ENCODE measurements around the gene KARS1.

KARS1 gene

GRCh38 chr16:75647492-75648264 lies at the start of gene KARS1, which contains the start of gene TERF2IP:
KARS1 (minus strand) TSS chr16:75647665; CDS start chr16:75647639, 26 bp downstream.
TERF2IP (plus strand) TSS chr16:75647773; CDS start chr16:75647883, 110 bp downstream.
- DNase-seq (ENCODE audit: low read depth in 1 of 2, low spot score in 1 of 2), result peak; percentile 89 to 90

DNA sequence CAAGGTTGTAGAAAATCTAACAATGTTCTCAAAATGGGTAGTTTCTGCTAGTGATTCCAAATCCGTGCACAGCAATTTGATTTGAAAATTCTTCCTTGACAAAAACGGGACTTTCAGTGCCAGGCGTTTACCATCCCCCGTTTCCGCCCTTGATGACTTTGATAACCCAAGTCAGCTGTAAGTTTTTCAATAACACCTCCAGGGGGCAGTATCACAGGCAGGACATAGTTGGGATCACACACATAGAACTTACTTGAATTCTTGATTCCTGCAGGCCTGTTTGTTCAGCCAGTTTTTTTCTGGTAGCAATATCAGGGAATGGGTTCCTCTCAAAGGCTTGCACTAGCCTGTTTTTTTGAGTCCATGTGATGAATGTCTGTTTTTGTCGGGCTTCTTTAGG lies 48.2 kb upstream of the KARS1 start:
- DNase-seq (ENCODE audit: low read depth in 1 of 2, low spot score in 1 of 2), result no peak

DNA sequence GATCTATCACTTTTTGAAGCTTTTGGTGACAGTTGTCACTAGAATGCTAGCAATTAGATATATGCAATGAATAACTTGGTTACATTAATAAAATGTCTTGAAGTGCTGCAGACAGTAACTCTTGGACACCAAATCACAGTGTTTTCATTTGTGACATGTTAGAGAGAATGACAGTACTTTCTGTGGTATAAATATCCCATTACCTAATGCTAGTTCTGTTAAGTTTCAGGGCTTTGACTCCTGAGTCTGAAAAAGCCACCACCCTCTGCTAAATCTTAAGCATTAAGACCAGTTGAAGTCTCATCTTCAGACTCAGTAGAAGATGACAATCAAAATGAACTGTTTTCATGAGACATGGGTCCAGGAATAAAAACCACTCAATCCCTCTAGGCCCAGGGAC lies 39.9 kb upstream of the KARS1 start:
- DNase-seq (ENCODE audit: low read depth in 1 of 2, low spot score in 1 of 2), result no peak

- DNase-seq (ENCODE audit: low read depth in 1 of 2, low spot score in 1 of 2), result no peak
These were observed 34.8 kb upstream of the KARS1 start for GRCh38 chr16:75682308-75682707.

GRCh38 chr16:75679366-75679765 lies 31.9 kb upstream of the KARS1 start:
- DNase-seq (ENCODE audit: low read depth in 1 of 2, low spot score in 1 of 2), result no peak

- no peak for DNase-seq (ENCODE audit: low read depth in 1 of 2, low spot score in 1 of 2)
These were observed 29.4 kb upstream of the KARS1 start, which contains the start of gene CPHXL2 for GRCh38 chr16:75676909-75677308. CPHXL2 (minus strand) TSS chr16:75677009; CDS start chr16:75676999, 10 bp downstream.

GRCh38 chr16:75667503-75667902 lies 20.0 kb upstream of the KARS1 start:
- no peak for DNase-seq (ENCODE audit: low read depth in 1 of 2, low spot score in 1 of 2)

- DNase-seq (ENCODE audit: low read depth in 1 of 2, low spot score in 1 of 2), result no peak
These were observed 13.3 kb upstream of the KARS1 start for GRCh38 chr16:75660726-75661302.

DNA sequence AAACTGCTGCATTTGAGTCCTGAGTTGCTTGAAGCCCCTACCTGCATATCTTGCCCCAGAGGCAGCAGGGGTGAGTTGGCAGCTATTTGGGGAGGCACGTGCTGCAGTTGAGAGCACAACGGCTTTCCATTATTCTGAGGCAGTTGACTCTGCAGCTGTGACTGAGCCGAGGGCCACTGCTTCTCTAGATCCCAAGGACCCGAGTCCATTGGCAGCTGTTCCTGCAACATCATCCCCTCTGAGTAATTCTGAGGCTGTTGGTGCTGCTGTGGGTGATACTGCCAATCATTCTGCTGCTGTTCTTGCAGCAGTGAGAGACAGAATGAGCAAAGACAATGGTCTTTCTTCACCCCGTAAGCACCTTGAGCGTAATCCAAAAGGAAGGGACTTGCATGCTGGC lies 12.9 kb upstream of the KARS1 start:
- no peak for DNase-seq (ENCODE audit: low read depth in 1 of 2, low spot score in 1 of 2)

DNA sequence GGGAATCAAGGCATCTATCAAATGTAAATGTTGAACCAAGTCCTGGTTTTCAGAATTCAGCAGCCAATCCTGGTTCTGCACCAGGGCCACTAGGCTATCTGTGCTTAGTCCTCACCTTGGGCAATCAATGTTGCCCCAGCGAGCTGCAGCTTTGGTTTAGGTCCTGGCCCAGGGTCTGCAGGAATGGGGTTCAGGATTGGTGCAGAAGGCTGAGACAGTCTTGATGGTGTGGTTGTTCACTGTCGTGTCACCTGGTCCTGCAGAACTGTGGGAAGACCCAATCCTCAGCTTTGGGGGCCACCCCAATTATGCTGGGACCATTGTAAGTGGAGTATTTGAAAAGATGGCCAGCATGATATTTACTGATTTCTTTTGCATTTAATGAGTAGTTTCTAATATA lies 10.7 kb upstream of the KARS1 start:
- no peak for DNase-seq (ENCODE audit: low read depth in 1 of 2, low spot score in 1 of 2)

DNA sequence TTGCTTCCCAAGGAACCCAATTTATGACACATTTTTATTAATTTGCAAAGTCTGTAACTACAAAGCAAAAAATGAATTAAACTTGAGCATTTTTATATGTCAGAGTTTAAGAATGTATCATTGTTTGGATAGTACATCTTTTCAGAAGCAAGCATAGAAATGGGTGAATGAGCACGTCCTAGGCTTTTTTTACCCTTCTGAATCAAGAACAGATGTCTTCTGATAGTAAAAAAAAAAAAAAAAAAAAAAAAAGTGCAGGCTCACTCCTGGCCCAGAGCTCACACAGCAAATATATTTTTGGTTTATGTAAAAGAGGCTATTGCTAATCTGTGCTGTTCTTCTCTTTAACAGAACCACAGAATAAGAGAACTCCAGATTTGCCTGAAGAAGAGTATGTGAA lies 6.5 kb upstream of the KARS1 start:
- no peak for DNase-seq (ENCODE audit: low read depth in 1 of 2, low spot score in 1 of 2)

DNA sequence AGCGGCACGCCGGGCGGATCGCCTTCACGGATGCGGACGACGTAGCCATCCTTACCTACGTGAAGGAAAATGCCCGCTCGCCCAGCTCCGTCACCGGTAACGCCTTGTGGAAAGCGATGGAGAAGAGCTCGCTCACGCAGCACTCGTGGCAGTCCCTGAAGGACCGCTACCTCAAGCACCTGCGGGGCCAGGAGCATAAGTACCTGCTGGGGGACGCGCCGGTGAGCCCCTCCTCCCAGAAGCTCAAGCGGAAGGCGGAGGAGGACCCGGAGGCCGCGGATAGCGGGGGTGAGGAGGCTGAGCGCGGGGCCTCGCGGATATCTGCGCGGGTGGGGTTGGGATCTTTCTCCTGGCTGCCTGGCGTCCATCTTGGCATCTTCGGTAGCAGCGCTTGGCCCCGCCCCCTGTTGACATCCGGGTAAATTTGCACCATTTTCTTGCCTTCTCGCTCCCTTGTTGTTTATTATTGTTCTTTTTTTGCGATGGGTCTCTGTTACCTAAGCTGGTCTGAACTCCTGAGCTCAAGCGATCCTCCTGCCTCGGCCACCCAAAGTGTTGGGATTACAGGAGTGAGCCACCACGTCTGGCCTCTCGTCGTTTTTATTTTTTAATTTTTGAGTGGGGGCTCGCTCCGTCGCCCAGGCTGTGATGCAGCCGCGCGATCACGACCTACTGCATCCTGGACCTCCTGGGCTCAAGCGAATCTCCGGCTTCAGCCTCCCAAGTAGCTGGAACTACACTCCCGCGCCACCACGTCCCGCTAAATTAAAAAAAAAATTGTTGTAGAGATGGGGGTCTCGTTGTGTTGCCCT lies 1.0 kb upstream of the KARS1 start:
- peak; percentile 68 to 78 for DNase-seq (ENCODE audit: low read depth in 1 of 2, low spot score in 1 of 2)

- no peak for DNase-seq (ENCODE audit: low read depth in 1 of 2, low spot score in 1 of 2)
These were observed 363 bp downstream of the KARS1 start for GRCh38 chr16:75647112-75647491.

GRCh38 chr16:75644240-75645012 lies 3.0 kb downstream of the KARS1 start:
- no peak for DNase-seq (ENCODE audit: low read depth in 1 of 2, low spot score in 1 of 2)

DNA sequence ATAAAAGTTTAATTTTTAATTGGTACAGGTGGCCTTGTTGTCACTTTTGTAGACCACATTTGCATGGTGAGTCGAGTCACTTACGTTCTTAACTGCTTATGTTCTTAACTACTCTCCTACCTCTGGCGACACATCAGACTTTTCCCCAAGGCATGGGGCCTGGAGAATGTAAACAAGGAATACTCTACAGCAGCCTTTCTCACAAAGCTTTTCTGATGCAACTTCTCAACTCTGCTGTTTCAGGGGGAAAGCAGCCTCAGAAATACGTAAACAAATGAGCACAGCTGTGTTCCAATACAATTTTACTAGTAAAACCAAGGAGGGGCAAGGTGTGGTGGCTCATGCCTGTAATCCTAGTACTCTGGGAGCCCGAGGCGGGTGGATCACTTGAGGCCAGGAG lies 6.9 kb downstream of the KARS1 start:
- no peak for DNase-seq (ENCODE audit: low read depth in 1 of 2, low spot score in 1 of 2)

- DNase-seq (ENCODE audit: low read depth in 1 of 2, low spot score in 1 of 2), result no peak
These were observed 12.4 kb downstream of the KARS1 start for GRCh38 chr16:75635036-75635435.

- DNase-seq (ENCODE audit: low read depth in 1 of 2, low spot score in 1 of 2), result no peak
These were observed 14.6 kb downstream of the KARS1 start for GRCh38 chr16:75632857-75633256.

- no peak for DNase-seq (ENCODE audit: low read depth in 1 of 2, low spot score in 1 of 2)
These were observed 17.4 kb downstream of the KARS1 start for GRCh38 chr16:75630052-75630451.

DNA sequence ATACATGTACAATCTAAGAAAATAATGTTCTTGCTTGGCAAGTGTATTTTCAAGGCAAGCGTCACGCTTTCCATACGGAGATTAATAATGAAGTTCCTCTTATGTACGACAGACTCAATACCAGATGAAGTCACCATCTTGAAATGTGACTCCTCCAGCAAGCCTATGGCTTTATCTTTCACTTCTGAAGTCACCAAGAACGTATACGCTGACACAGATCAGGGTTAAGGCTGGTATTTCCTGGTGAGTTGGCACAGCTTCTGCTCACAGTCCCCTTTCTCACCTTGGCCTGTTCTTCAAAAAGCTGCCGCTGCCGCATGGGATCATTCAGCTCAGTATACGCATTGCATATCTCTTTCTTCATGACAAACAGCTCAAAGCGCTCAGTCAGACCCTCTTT lies 18.3 kb downstream of the KARS1 start:
- DNase-seq (ENCODE audit: low read depth in 1 of 2, low spot score in 1 of 2), result no peak

DNA sequence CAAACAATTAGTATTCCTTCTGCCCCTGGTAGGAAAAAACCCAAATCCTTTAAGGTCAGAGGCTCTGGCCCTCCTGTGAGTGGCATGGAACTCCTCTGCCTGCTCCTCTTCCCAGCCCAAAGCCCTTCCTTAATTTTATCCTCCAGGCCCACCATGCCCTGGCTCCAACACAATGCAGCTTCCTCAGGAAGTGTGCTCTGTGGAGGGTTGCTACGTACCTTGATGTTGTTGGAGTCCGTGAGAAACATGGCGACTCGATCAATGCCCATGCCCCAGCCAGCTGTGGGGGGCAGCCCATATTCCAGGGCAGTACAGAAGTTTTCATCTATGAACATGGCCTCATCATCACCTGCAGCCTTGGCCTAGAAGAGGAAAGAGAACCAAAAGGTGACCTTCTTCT lies 19.1 kb downstream of the KARS1 start:
- no peak for DNase-seq (ENCODE audit: low read depth in 1 of 2, low spot score in 1 of 2)

DNA sequence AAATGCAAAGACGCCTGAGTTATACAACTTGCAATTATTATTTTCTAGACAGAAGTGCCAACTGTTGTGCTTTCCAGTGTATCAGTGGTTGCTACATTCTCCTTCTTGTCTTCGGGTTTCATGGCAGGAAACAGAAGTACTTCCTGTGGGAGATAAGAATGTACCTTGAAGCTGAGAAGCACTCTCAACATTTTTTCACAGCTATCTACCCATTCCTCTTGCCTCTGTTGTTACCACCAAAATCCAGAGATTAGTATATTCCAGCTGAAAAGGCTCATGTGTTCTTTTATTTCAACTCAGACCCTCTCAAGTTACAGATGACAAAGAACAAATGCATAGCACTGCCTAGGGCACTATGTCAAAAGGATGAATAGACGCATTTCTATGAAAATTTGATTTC lies 19.6 kb downstream of the KARS1 start:
- DNase-seq (ENCODE audit: low read depth in 1 of 2, low spot score in 1 of 2), result no peak
